Islet of Langerhans (tissue), 1 donor: Measurements from ENCODE around the gene NUP153.
A peak's percentile ranks its signal among the peaks of the same experiment; 100 is the strongest.
"Not testable (repeated sequence)": the region's sequence is repeated elsewhere in the genome, so short reads cannot be mapped to it uniquely, and the experiment has no call there.

Source experiments
- FAIRE-seq: peaks from one replicate; lab custom pipeline; 2011; peaks lifted over from hg19 to GRCh38; lab: Jason Lieb, UNC

Gene NUP153

DNA sequence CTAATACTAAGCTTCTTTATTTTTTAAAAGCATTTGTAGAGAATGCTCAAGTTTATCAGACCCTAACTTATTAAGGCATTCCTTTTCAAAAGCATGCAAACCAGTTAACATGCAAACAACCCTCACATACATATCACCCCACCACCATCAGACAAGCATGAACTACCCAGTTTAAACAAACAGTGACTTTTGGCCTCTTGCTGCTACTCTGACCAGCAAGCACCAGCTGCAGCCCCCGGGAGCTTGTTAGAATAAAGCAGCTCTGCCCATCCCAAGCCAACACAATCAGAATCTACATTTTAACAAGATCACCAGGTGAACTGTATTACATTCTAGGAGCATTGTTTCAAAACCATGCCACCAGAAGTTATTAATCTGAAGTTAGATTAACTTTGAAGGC is 5.9 kb upstream of the NUP153 start:
- FAIRE-seq: no peak

DNA sequence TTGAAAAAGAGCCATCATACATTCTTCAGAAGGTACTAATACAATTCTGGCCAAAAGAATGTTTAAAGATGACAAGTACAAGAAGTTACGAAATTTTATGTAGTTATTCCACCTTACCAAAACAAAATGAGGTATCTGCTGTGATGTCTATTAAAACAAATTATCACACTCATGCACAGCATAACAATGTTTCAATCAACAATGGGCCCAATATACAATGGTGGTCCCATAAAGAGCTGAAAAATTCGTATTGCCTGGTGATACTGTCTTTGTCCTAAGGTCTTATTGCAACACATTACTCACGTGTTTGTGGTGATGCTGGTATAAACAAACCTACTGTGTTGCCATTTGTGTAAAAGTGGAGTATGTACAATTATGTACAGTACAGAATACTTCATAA is 3.6 kb upstream of the NUP153 start:
- no peak for FAIRE-seq

DNA sequence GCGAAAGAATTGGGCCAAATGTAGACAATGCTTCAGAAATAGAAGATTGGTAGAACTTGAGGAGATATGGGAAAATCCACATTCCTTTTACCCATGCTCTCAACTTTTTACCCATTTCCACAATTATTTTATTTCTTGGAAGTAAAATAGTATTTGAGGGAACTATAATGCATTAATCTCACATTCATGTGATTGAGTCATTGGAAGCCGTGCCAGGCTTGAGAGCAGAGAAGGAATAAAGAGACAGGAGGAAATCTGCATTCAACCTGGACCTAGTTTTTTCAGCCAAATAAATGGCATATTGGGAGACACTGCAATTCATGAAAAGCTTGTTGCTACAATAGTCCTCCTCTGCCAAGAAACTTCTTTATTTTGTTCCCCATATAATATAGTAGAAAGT is 2.8 kb upstream of the NUP153 start:
- FAIRE-seq: no peak

DNA sequence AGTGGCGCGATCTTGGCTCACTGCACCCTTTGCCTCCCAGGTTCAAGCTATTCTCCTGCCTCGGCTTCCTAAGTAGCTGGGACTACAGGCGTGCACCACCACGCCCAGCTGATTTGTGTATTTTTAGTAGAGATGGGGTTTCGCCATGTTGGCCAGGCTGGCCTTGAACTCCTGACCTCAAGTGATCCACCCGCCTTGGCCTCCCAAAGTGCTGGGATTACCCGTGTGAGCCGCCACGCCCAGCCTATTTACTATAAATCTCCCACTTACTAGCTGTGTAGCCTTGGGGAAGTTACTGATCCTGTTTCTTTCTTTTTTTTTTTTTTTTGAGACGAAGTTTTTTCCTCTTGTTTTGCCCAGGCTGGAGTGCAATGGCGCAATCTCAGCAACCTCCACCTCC is 1.3 kb upstream of the NUP153 start:
- not testable (repeated sequence) for FAIRE-seq

DNA sequence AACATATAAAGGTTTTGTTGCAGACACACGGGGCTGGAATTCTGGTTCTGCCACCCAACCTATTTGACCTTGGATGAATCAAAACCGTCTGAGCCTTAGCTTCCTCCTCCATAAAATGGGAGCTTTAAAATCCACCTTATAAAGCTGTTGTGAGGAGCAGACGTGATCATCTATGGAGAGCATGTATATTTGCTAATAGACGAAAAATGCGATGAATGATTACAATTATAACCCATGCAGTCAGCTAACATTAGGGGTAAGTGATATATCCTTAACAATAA is 586 bp upstream of the NUP153 start:
- peak; percentile 5 for FAIRE-seq

DNA sequence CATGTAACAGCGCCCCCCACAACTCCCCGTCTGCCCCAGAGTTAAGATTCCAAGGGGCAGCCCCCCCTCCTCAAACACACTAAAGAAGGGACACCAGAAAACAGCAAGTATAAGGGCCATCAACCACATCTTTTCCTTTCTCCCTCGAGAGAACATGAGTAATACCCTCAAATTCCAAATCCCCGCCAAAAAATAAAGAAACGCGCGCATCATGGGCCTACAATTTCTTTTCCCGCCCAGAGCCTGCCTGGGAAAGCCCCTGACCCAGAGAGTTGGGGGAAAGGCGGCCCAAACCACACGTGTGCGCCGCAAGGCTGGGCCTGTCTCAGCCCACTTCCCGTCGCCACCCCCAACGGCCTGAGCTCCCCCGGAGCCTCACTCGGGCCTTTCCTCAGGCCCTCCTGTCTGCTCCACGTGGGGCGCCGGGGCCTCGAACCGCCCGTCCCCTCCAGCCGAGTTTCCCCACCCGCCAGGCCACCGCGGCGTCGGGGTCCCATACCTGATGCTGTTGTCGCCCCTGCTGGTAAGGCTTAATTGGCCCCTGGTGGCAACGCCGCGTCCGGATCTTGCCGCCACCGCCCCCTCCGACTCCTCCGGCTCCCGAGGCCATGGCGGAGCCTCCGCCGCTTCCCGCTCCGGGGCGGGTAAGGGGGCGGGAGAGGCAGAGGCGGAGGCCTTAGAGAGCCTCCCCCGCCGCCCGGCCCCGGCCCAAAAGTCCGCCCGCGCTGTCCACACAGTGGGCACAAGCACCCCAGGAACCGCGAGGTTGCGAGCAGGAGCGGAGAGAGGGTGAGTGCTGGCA is 746 bp downstream of the NUP153 start:
- FAIRE-seq: no peak

DNA sequence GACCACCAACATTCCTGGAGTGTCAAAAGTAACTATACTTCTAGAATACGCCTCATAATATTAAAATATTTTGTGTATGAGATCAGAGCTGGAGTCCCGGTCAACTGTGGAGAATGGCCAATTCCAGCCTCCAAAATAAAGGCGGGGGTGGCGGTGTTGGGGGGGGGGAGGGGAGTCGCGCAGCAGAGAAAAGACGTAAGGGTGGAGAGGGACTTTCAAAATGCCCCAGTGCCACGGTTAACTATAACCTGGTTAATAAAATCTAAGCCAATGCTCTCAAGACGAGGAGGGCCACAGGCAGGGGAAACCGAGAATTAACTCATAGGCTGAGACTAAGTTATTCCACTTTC is 1.3 kb downstream of the NUP153 start:
- FAIRE-seq: no peak

DNA sequence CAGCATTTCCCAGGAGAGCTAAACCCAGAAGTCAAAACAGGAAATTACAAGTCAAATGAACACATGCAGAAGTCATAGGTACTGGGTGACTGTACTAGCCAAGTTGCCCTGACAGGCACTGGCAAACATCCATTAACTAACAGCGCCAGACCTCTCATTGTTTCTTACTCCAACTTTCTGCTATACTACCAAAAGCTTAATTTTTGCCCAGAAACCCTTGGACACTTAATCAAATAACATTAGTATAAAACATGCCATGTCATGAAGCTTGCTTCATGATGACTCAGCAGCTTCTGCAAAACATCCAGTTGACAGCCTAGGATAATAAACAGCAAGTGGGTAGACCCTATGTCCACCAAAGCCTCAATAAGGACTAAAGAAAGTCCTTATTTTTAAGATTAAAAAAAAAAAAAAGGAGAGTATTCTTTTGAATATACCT is 3.5 kb downstream of the NUP153 start:
- no peak for FAIRE-seq

DNA sequence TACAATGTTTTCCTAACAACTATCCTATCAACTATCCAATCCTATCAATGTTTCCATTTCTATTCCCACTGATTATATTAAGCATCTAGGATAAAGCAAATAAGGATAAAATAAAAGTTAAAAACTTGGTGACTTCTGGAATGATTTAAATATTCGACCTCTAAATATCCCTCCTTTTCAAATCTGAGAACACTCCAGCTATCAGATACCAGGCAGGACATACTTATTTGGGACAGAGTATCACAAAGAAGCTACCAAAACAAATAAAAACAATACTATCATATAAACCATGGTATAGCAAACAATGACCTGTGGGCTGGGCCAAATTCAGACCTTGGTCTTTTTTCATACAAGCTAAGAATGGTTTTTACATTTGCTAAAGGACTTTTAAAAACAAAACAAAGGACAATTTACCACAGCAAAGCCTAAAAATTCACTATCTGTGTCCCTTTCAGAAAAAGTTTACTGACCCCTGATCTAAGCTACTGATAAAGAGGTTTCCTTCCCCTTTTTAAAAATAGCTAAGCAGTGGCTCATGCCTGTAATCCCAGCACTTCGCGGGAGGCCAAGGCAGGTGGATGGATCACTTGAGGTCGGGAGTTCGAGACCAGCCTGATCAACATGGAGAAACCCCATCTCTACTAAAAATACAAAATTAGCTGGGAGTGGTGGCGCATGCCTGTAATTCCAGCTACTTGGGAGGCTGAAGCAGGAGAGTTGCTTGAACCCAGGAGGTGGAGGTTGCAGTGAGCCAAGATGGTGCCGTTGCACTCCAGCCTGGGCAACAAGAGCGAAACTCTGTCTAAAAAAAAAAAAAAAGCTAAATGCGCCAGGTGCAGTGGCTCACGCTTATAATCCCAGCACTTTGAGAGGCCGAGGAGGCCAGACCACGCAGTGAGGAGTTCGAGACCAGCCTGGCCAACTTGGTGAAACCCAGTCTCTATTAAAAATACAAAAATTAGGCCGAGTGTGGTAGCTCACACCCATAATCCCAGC is 6.0 kb downstream of the NUP153 start:
- FAIRE-seq: no peak

DNA sequence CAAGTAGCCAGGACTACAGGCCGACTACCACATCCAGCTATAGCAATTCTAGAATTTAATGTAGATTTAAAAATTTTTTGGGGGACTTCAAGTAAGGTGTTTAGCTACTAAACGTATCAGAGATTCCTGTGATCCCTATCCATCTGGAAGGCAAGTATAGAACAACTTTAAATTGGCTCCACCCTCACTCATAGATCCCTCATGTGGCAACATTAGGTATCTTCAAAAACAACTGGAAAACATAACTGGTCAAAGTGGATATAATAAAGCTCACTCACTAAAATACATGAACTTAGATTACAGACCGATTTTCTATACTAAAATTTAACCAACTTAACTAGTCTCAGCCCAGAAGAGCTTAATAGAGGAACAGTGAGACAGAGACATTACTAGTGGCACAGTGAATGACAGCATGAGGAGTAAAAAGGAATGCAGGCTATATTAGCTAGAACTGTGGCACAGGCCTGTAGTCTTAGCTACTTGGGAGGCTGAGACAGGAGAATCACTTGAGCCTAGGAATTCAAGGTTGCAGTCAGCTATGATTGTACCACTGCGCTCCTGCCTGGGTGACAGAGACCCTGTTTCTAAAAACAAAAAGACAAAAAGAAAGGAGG is 14.7 kb downstream of the NUP153 start:
- no peak for FAIRE-seq

DNA sequence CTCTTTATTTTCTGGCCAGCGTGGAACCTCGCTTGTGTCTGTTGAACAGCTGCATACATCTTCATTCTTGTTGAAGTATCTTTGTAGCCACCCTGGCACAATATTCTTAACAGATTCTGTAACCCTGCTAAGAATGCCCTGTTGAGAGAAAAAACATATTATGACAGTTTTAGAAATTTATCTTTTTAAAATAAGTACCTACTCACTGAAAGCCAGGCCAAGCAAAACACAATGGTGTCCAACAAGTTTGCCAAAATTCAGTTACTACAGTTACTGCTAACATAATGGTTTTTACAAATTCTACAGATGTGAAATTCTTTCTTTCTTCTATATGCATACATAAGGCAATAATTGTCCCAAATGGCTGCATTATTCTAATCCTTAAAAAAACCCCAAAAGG is 18.2 kb downstream of the NUP153 start:
- FAIRE-seq: no peak

DNA sequence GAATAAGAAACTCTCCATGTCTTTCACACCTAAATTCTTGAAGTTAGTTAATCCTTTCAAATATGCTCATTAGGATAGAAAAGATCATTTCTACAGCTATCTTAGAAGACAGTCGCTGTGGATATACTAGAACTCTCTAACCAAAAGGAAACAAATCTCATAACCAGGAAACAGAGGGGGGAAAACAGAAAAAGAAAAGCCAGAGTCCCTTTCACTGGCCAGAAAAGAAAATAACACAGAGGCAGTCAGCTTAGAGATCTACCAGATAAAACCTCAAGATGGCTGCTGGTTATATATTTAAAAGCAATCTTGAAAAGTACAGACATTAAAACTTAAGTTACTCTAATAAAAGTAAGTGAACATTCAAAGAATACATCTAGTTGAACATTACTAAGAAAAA is 19.6 kb downstream of the NUP153 start:
- no peak for FAIRE-seq

DNA sequence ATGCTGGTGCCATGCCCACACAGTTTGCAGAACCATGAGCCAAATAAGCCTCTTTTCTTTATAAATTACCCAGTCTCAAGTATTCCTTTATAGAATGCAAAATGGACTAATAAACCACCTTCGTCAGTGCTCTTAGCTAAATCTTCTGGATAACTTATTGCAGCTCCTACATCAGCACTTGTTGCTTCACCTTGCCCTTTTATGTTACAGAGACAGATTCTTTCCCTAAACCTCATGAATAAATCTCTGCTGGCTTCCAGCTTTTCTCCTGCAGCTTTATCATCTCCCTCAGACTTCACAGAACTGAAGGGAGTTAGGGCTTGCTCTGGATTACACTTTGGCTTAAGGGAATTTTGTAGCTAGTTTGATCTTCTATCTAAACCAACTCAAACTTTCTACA is 22.6 kb downstream of the NUP153 start:
- no peak for FAIRE-seq

DNA sequence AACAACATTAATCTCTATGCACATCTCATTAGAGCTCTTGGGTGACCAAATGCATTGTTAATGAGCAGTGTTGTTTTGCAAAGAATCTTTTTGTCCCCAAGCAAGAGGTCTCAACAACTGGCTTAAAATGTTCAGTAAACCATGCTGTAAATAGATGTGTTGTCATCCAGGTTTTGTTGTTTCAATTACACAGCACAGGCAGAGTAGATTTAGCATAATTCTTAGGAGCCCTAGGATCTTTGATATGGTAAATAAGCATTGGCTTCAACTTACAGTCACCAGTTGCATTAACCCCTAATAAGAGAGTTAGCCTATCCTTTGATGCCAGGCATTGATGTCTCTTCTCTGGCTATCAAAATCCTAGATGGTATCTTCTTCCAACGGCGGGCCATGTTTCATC is 23.3 kb downstream of the NUP153 start:
- FAIRE-seq: no peak

DNA sequence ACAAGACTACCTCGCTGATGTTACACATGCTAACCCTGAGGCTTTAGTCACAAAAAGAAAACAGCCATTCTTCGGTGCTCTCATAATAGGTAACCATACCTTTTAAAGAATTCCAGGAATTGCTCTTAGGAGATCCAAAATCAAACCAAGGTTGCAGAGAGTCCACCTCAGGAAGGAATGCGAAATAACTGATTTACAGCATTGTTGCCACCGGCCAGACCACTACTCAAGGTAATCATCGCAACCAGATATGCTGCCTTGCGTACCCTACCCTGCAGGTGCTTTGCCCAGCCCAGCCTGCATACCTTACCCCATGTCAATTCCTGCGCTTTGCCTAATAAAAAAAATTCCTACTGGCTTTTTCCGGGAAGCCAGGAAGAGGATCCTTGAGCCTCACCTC is 27.0 kb downstream of the NUP153 start:
- FAIRE-seq: no peak

DNA sequence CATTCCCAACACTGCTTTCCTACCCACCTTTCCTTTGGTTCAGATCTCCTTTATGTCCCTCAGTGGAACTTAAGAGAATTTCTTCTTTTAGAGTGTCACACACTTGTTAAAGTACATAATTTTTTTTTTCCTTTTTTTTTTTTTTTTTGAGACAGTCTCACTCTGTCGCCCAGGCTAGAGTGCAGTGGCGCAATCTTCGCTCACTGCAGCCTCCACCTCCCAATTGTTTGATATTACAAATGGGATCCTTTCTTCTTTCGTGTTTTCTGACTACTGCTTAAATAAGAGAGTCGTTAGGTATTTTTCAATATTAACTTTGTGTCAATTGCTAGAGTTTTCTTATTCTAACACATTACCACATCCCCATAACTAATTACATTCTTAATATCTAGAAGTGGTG is 29.1 kb downstream of the NUP153 start:
- no peak for FAIRE-seq

DNA sequence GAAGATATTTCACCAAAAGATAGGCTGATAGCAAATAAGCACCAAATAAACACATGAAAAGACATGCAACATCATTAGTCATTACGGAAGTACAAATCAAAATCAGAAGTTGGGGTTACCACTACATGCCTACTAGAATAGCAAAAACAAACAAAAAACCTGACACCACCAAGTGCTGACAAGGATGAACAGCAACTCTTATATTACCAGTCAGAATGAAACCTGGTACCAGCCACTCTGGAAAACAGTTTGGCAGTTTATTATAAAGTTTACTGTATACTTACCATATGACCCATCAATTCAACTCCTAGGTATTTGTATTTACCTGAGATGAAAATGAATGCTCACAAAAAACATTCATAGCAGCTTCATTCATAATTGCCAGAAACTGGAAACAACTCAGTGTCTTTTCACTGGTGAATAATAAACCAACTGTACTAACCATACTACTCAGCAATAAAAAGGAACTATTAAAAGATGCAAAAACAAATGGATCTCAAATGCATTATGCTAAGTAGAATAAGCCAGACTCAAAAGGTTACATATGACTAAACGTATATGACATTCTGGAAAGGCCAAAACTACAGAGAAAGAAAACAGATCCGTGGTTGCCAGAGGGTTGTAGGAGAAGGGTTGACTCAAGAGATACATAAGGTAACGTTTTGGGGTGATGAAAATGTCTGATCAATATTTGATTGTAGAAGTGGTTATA is 33.0 kb downstream of the NUP153 start:
- FAIRE-seq: no peak

DNA sequence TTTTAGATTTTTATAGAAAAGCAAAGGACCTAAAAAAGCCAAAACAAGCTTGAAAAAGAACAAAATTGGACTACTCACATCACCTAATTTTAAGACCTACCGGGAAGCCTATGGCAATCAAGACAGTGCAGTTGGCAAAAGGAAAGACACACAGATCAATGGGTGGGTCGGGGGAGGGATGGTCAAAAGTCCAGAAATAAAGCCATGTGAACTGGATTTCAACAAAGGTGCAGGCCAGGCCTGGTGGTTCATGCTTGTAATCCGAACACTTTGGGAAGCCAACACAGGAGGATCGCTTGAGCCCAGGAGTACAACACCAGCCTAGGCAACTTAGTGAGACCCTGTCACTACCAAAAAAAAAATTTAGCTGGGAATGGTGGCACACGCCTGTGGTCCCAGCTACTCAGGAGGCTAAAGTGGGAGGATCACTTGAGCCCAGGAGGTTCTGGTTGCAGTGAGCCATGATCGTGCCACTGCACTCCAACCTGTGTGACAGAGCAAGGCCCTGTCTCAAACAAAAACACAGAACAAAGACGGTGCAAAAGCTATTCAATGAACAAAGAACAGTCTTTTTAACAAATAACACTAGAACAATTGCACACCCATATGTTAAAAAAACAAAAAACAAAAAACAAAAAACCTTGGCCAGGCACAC is 34.5 kb downstream of the NUP153 start:
- no peak for FAIRE-seq

DNA sequence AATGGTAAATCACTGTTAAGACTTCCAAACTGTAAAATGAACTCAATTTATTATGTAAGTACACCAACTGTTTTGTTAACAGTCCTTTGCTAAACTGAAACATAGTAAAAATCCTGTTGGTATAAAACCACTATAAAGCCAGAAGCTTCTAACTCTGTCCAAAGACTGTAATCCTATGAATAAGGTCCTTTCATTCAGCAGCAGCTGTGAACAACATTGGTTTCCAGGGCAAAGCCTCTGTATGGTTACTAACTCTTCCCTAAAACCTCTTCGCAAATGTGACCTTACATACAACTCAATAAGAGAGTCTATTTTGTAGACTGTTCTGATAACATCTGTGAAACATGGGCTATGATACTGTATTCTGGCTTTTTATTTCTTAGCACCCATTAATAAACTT is 40.1 kb downstream of the NUP153 start:
- FAIRE-seq: no peak

DNA sequence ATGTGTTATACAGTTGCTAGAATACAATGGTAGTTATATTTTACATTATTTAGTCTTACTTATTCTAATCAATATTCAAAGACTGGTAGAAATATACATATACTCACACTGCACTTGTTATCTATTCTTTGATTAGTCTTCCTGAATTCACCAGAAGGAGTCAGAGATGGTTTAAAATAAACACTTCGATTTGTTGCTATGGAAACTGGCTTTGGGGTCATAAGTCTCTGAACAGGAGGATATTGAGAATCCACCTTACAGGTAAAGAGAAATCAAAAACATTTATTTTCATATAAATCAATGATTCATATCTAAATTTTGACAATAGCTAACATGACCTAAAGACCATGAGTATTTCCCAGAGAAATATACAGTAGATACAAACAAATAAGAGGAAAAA is 41.6 kb downstream of the NUP153 start:
- no peak for FAIRE-seq

DNA sequence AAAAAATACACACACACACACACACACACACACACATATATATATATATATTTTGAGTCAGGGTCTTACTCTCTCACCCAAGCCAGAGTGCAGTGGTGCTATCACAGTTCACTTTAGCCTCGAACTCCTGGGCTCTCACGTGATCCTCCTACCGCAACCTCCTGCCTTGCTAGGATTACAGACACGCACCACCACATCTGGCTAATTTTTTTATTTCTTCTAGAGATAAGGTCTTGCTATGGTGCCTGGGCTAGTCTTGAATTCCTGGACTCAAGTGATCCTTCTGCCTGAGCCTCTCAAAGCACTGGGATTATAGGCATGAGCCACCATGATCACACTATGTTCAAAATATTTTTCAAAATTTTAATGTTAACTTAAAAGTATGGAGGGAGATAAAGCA is 43.5 kb downstream of the NUP153 start:
- no peak for FAIRE-seq

DNA sequence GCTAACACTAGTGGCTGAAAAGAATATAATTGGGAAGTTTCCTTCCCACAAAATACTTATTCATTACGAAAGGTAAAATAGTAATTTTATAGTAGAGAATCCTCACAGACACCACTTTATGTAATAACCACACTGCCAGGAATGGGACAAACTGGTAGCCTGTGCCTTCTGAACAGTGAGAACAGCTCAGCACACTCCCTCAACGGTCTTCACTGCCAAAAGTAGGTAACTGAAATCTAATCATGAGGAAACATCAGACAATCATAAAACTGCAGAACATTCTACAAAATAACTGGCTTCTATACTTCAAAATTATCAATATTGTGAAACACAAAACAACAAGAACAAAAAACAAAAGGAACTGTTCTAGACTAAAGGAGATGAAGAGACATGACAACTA is 44.1 kb downstream of the NUP153 start:
- FAIRE-seq: no peak
